CD4-positive, alpha-beta T cell treated with Interleukin-15 for 4 hours (primary cell): ENCODE data around the gene UBE2Q1.

ENCODE experiments used
- DNase-seq: peaks from one replicate; pipeline ENCODE4 v3.0.0-alpha.2; 2020; ENCODE audit warnings: low spot score

UBE2Q1 gene

DNA sequence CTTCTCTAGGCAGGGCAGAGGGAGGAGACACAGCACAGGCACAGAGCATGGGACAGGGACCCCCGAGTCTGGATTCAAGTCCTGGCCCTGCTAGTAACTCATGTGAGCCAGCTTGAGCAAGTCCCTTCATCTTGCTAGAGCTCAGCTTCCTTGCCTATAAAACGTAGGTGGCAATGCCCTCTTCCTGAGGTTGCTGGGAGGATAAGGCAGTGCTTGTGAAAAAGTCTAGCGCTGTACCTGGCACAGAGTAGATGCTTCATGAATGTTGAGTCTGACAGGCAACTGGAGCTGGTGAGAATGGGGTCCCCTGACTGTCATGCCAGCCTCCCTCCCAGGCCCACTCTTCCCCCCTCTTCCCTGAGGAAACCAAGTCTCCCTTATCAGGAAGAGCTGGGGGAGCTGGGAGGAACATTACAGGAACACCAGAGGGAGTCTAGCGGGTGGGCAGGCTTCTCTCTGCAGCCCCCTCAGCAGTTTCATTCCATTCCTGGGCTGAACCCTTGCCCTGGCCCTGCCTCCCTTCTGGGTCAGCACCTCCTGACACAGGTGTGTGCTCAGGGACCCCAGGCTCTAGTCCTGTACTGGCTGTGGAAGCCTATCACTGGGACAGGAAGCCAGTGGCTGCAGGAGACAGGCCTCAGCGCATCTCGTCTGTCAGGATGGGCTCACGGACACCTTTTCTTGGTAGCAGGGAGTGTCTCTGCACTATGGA lies 19.0 kb upstream of the UBE2Q1 start:
- no peak for DNase-seq

DNA sequence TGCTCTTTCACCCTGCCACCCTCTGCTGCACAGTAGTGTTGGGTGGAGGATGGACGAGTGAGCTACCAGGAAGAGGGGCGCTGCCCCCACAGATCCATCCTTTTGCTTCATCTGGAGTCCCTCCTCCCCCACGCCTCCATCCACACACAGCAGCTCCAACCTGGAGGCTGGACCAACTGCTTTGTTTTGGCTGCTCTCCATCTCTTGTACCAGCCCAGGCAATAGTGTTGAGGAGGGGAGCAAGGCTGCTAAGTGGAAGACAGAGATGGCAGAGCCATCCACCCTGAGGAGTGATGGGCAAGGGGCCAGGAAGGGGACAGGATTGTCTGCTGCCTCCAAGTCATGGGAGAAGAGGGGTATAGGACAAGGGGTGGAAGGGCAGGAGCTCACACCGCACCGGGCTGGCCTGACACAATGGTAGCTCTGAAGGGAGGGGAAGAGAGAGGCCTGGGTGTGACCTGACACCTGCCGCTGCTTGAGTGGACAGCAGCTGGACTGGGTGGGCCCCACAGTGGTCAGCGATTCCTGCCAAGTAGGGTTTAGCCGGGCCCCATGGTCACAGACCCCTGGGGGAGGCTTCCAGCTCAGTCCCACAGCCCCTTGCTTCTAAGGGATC lies 17.6 kb upstream of the UBE2Q1 start:
- DNase-seq, result no peak

DNA sequence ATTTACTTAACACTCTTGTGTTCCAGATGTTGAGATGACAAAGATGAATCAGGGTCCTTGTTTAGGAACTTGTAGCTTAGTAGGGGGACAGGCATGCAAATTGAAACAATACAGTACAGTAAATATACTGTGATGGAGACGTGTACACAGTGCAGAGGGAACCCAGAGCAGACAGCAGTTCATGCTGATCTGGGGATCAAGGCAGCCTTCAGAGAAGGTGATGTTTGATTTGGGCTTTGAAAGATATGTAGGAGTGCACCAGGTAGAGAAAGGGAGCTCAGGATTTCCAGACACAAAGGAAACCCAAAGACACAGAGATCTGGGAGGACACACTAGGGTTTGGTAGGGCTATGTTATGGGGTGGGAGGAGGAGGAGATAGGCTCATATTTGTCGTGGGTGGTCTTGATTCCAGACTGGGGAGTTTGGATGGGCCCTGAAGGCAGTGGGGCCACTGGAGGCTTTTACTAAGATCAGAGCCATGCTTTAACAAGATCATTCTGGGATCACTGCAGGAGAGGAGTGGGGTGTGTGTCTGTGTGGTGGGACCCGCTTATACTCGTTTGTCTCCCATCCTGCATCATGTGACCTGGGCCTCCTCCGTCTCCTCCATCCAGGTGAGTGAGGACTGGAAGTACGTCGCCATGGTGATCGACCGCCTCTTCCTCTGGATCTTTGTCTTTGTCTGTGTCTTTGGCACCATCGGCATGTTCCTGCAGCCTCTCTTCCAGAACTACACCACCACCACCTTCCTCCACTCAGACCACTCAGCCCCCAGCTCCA lies 16.9 kb upstream of the UBE2Q1 start:
- no peak for DNase-seq

DNA sequence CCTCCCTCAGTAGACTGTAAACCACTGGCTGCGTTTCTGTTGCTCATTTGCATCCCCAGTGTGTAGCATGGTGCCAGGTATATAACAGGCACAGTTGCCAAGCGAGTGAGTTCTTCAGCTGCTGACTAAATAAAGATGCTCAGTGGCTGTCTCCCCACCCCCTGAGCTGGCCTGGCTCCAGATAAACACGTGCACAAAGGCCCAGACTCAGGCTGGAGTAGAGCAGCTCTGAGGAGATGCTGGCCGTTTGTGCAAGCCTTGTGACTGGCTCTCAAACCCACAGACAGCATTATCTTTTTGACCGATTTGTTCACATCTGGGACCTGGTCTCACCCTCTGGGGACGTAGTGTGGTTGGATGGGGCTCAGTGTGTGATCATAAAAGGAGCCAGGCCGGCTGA lies 16.3 kb upstream of the UBE2Q1 start:
- DNase-seq, result no peak

DNA sequence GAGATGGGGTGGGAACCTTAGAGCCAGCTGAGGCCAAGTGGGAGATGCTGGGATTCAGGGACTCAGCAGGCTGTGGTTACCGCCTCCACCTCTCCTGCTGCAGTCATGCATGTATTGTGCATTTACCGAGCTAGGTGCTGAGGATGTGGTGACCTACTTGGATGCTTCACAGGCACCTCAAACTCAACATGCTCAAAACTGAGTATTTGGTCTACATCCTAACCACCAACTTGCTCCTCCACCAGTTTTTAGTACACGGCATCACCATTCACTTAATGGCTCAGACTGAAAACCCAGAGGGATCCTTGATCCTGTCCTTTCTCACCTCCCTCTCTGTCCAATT lies 14.7 kb upstream of the UBE2Q1 start:
- DNase-seq, result no peak

DNA sequence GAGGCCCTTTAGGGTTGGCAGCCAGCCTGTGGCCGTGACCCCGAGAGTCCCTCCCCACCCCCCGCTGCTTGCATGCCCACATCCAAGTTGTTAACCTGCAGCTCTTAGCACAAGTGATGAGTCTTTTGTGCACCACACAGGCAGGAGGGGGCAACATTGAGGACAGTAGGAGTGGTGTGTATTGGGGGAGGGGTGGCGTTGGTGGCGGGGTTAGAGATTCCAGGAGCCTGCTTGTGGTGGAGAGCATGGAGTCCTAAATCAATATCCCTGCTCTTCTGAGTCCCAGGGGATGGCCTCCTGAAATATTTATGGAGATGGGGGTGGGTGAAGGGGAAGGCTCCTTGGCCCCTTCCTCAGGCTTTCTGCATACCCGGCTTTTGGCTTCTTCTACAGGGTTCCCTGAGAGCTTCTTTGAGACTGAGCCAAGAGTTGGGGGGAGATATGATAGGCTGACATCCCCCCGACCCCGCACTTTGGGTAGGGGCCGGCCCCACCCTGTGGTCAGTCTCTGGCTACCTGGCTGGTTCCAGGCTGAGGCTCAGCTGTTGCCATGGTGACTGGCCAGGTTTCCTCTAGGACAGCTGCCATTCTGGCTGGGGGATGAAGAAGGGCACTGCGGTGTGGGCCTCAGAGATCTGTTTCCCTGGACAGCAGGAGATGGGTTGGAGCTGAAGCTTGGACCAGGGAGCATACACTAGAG lies 14.2 kb upstream of the UBE2Q1 start:
- no peak for DNase-seq

DNA sequence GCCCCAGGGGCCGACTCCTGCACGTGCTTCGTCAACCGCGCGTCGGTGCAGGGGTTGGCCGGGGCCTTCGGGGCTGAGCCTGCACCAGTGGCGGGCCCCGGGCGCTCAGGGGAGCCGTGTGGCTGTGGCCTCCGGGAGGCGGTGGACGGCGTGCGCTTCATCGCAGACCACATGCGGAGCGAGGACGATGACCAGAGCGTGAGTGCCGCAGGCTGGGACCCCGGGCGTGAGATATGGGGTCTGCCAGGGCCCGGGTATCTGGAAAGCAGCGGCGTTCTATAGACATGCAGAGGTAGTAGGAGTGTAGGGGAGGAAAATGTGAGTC lies 13.5 kb upstream of the UBE2Q1 start:
- DNase-seq, result no peak

DNA sequence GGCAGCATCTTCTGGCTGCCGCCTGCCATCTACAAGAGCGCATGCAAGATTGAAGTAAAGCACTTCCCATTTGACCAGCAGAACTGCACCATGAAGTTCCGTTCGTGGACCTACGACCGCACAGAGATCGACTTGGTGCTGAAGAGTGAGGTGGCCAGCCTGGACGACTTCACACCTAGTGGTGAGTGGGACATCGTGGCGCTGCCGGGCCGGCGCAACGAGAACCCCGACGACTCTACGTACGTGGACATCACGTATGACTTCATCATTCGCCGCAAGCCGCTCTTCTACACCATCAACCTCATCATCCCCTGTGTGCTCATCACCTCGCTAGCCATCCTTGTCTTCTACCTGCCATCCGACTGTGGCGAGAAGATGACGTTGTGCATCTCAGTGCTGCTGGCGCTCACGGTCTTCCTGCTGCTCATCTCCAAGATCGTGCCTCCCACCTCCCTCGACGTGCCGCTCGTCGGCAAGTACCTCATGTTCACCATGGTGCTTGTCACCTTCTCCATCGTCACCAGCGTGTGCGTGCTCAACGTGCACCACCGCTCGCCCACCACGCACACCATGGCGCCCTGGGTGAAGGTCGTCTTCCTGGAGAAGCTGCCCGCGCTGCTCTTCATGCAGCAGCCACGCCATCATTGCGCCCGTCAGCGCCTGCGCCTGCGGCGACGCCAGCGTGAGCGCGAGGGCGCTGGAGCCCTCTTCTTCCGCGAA lies 12.9 kb upstream of the UBE2Q1 start:
- DNase-seq, result no peak

DNA sequence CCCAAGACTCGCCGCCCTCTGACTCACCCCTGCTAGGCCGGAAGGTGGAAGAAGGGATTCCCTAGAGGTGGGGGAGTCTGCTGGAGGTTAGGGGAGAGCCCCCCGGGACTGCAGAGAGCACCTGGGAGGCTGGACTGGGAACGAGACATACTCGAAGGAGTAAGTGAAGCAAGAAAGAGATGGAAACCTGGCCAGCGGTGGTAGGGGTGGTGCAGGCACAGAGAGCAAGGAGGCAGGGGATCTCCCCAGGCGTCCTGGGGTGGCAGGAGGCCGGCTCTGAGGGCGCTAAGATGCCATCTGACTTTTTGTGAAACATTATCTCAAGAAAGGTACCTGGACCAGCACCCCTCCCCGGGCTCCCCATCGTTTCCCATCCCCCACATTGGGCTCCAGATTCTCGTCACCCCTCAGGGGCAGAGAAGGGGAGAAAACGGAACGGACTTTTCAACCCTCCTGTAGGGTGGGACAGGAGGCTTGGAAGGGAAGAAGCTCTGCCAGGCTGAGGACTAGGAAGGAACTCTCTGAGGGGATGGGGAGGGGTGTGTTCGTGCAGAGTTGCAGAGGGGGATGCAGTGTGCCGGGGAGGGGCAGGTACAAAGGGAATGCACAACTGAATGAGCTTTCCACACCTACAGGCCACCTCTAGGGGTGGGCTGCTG lies 9.8 kb upstream of the UBE2Q1 start:
- no peak for DNase-seq

DNA sequence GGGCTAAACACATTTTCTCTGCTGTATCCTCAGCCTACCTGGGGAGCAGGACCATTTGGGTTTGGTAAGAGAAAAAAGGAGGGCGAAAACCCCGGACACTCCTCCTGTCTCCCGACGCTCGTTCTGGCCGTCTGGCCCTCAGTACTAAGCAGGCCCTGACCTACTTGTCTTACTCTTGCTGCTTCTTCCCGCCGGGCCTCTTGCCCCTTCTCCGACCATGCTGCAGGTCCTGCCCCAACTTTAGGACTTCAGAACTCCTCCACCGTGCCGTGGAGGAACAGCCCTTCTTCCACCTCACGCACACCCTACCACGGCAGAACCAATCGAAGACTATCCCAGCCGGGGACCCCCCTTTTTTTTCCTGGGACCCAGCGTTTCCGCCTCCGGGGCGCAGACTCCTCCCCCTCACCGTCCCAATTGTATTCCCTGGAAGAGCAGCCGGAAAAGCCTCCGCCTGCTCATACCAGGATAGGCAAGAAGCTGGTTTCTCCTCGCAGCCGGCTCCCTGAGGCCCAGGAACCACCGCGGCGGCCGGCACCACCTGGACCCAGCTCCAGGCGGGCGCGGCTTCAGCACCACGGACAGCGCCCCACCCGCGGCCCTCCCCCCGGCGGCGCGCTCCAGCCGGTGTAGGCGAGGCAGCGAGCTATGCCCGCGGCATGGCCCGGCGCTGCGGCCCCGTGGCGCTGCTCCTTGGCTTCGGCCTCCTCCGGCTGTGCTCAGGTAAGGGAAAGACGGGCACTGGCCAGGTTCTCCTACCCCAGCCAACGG lies 9.1 kb upstream of the UBE2Q1 start, which contains the start of gene CHRNB2:
TSS of gene CHRNB2 (plus strand) at position 393 of the 771 bp plus-strand sequence. CDS start at position 660, 267 bp downstream.
- DNase-seq, result peak; percentile 63

DNA sequence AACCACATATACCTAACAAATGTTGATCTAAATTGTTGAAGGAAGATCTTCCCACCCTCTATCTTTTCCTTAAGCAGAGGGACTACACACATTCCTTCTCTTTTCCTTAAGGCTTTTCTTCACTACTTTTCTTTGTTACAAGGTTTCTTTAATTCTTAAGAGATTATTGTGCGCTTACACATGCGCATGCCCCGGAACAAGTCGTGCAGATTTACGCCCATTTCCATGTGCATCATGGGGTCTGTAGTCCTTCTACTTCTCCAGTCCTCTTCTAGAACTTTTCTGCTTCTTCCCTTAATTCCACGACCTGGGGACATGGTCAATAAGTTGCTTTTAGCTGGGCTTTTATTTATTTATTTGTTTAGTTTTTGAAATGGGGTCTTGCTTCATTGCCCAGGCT lies 7.4 kb upstream of the UBE2Q1 start:
- DNase-seq, result no peak

DNA sequence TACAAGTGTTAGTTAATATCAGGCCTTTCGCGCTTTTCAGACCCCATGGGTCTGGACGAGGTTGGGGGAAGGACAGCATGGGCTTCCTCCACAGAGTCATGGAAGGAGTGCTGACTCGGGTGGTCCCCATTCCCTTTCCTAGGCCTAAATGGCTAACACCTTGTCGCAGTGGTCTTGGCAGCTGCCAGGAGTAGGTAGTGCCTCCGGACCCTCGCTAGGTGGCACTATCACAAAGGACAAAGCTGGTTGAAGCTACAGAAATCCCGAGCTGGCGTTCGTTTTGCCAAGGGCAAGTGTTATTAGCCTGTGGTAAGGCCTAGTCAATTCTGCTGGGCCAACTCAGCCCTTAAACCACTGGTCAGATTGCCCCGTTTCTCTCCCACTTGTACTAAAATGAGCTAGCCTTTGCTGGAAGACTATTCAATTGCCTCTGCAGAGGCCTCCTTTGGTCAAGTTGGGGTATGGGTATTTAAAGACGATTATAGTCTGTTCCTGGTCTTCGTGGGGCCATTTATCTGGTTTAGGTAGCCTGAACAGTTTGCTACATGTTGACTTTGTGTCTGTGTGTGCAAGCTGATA lies 1.1 kb upstream of the UBE2Q1 start:
- peak; percentile 86 for DNase-seq

DNA sequence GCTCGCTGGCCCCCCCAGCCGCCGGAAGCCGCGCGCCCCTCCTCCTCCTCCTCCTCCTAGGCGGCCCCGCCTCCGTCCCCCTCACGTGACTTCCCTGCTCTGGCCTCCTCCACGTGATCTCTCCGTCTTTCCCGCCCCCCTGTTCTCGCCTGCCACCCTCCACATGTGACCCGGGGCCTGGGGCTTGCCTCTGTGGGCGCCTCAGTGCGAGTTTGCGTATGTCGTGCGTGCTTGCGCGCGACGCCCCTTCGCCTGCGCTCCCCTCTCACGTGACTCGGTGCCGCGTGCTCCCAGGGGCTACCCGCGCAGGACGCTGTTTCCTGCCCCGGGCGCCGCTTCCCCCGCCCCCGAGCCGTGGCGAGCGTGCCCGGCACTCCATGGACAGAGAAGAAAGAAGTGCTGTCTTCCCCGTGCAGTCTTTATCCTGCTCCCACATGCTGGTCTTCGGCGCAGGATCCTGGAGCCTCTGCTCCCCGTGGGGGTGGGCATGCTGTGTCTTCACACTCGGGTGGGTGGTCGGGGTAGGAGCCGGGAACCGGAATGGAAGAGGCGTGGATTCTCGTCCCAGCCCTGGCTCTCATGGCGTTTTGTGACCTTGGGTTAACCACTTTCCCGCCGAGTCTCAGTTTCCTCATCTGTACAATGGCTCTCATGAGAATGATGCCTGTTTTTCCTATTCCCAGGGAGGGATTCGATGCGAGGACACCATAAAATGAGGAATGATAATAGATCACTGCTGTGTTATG lies 431 bp upstream of the UBE2Q1 start:
- peak; percentile 99 for DNase-seq

DNA sequence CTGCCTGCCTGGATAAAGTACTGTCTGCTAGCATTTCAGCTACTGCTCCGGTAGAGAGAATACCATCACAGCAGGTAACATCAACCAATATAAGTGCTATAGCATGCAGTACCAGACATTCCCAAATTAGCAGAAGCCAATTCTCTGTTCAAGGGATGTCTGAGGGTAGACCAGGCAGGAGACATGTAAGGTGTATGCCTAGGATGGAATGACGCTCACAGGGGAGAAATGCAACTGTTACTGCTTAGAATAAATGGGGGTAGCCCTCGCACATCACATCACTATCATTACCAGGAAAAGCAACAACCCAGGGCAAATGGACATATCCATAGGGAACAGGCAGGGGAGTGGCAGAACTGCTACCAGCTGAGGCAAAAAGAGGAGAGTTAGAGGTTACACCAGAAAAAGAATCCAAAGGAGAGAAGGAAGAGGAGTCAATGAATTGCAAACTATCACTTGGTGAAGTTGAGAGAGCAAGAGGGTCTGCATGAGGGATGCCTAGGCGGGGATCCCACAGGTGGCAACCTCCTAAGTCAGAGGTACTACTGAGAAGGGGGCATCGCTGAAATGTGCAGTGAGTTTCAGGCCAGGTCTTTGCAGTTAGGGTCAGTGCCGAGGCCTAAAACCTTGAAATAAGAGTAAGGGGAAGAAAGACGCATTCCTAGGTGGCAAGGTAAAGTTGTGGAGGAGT lies 1.1 kb downstream of the UBE2Q1 start:
- no peak for DNase-seq

DNA sequence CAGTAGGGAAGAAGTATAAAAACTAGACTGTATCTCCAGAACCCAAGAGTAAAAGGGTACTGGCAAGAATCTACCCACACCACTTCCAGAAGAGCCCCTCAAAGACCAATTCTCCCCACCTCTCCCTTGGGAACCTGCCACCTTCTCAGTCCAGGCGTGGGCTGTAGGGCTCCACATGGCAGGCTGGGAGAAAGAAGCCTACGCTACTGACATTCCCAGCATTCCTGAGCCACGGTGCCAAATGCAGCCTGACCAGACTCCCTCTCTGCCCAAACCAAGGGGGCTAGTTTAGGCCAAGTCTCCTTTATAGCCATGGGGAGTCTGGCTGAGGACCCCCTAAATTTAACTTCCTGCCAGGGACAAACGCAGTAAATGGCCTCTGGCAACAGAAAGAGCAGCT lies 2.0 kb downstream of the UBE2Q1 start:
- no peak for DNase-seq

DNA sequence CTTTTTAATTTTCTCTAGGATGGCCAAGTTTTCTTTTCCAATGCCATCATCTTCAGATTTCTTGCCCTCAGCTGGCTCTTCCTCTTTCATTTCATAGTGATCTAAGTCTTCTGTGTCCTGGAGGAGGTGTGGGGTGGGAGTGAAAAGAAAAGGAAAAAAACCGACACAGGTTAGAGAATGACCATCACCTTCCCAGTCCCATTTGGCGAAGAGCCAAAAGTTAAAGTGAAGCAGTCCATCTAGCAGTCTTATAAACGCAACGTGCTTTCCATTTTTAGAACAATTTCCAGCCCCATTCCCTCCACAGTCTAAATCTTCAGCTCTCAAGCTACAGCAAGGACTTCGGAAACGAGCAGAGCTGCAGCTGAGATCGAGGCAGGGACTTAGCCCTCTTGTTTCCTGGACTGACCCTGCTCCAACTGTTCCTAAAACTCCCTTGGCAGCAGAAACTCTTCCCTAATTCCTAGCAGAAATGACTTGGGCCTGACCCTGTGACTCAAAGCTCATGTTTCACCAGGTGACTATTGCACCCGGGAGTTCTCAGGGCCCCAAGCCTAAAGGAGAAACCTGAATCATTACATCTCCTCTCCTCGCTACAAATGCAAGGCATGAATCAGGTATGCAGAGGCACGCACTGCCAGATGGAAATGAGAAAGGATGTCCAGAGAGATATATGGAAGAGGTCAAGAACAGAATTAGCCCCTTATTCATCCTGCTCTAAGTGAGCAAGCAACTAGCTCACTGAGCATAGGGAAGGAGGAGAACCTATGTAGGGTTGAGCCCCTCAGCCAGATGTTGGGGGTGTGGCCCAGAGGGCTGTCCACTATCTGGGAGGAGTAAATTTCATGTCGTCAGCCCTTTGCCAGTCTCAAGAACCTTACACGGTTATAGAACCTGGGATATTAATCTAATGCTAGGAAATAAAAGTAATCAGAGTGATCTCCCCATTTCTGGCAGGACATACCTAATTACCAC lies 5.1 kb downstream of the UBE2Q1 start:
- DNase-seq, result no peak

DNA sequence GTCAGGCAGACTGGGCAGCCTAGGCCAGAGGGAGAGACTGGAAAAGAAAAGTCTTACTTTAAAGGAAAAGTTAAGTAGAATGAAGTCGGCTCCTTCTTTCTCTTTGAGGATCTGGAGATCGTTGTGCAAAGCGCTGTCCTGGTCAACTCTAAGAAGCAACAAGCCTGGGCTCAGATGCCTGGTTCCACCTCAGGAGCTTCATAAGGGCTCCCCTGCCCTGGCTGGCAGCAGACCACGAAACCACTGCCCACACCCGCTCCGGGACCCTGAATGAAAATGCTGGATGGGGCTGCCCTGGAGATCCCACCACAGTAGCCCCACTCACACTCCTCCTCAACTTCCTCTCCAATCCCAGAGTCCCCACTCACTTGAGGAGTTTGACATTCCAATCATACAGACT lies 6.4 kb downstream of the UBE2Q1 start:
- no peak for DNase-seq

DNA sequence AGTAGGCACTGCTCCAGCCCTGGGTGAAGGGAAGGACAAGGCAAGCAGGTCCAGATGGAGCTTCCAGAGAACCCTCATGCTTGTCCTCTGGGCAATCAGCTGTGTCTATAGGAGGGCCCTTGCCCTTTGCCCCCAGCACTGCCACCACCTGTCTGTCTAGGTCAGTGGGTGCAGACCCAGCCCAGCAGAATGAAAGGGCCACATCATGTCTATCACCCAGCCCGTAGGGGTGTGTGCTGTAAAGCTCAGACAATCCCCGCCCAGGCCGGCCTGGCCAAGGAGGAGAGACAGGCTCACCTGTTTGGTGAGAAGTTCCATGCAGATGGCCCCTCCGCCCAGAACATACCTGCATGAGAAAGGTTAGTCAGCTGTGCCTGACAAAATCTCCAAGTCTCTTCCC lies 7.0 kb downstream of the UBE2Q1 start:
- no peak for DNase-seq
